ENCODE results near the gene DAB2IP.

The DAB2IP gene

DNA sequence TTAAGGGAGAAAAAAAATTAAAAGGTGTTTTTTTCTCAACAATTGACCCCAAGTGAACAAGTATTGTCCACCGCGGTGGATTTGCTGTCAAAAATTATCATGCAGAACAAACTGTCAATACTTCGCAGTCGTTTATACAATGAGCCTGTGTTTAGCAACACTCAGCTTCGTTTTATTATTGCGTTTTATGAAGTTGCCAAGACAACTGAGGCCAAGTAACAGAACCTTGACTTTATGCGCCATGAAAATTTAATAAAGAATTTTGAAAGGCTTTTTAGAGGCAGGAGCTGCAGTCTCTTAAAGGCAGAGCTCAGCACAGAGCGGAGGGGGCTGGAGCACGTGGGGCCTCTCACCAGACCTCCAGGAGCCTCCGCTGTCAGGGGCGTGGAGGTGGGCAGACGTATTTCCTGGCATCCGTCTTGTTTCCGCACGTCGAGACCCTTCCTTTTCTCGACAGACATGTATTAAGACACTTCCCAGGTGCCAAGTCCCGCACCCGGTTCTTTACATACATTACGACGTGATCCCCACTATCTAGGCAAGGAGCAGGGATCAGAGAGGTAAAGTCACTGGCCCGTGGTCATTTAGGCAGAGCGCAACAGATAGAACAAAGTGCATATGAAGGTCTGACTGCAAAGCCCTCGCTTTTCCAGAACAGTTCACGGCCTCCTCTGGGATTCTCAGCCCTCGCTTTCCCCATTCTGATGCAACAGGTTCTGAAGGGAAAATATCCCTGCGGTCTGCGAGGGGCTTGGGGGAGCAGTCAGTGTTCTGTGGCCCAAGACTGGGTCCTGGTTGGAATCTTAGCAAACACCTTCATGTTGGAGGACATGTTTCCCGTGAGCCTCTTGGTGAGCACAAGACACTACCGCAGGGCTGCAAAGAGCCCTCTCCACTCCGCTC, 164.4 kb downstream of the DAB2IP start:
- H3K4me3 ChIP-seq (replicated peaks; ENCODE audit: low read depth, low read length) = no peak overlapping the region
- TF ChIP-seq, protein P1, sequence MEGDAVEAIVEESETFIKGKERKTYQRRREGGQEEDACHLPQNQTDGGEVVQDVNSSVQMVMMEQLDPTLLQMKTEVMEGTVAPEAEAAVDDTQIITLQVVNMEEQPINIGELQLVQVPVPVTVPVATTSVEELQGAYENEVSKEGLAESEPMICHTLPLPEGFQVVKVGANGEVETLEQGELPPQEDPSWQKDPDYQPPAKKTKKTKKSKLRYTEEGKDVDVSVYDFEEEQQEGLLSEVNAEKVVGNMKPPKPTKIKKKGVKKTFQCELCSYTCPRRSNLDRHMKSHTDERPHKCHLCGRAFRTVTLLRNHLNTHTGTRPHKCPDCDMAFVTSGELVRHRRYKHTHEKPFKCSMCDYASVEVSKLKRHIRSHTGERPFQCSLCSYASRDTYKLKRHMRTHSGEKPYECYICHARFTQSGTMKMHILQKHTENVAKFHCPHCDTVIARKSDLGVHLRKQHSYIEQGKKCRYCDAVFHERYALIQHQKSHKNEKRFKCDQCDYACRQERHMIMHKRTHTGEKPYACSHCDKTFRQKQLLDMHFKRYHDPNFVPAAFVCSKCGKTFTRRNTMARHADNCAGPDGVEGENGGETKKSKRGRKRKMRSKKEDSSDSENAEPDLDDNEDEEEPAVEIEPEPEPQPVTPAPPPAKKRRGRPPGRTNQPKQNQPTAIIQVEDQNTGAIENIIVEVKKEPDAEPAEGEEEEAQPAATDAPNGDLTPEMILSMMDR (IDR thresholded peaks at IDR 0.05; ENCODE audit: low read depth, low read length, missing control alignments) = no peak
- no peak for DNase-seq (ENCODE audit: extremely low read depth, low read depth)

DNA sequence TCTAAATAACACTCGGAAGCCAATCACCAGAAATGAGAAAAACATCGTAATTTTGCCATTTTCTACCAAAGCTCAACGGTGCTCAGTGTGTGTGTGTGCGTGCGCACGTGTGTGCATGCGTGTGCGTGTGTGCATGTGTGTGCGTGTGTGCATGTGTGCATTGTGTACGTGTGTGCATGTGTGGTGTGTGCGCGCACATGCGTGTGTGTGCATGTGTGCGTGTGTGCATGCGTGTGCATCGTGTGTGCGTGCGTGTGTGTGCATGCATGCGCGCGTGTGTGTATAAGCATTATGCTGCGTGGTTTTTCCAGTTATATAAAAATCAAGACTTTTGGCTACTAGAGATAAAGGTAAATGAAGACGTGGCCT, 165.0 kb downstream of the DAB2IP start:
- H3K4me3 ChIP-seq (replicated peaks; ENCODE audit: low read depth, low read length) = no peak overlapping the region
- DNase-seq (ENCODE audit: extremely low read depth, low read depth) = no peak
- TF ChIP-seq, protein P1 (IDR thresholded peaks at IDR 0.05; ENCODE audit: low read depth, low read length, missing control alignments) = no peak

DNA sequence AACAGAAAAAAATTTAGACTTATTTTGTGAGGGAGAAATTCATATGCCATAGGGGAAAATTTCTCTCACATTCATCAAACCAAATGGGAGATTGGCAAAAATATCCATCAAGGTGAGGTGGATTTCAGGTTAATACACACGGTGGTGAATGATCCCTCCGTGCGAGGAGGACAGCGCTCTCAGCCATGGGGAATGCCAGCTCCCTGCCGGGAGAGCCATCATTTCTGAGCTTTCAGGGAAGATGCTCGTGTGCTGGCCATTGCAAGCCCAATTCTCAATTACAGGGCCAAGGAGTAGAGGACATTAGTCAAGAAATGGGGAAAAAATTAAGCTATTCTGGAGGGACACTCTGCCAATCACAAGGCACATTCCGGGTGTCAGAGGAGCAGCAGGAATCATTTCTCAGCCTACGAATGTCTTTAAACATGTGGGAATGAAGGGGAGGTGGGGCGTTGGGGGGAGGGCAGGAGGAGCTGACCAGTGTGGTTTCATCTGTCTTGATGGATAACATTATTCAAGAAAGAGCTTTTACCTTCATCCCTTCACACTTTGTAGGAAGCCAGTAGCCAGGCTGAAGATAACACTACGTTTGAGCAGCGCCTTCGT, 165.5 kb downstream of the DAB2IP start:
- H3K4me3 ChIP-seq (replicated peaks; ENCODE audit: low read depth, low read length) = no peak overlapping the region
- DNase-seq (ENCODE audit: extremely low read depth, low read depth) = no peak
- TF ChIP-seq, protein P1 (IDR thresholded peaks at IDR 0.05; ENCODE audit: low read depth, low read length, missing control alignments) = no peak

DNA sequence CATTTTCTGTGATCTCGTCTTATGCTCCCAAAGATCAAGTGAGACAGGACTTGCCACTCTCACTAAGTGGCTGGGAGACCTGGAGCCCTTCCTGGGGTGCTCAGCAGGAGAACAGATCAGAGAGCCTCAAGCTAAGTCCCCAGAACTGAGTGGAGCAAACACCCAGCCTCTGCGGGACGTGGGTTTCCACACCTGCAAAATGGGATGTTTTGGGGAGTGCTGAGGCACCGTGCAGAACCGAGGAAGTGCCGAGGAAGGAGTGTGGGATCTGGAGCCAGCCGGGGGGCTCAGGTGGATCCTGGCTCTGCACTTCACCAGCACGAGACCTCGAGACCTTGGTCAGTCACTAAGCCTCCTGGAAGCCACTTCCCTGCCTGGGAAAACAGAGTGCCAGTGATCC, 166.0 kb downstream of the DAB2IP start:
- TF ChIP-seq, protein P1 (IDR thresholded peaks at IDR 0.05; ENCODE audit: low read depth, low read length, missing control alignments) = no peak
- H3K4me3 ChIP-seq (replicated peaks; ENCODE audit: low read depth, low read length) = no peak overlapping the region
- no peak for DNase-seq (ENCODE audit: extremely low read depth, low read depth)

- H3K4me3 ChIP-seq (replicated peaks; ENCODE audit: low read depth, low read length) = no peak overlapping the region
- no peak for DNase-seq (ENCODE audit: extremely low read depth, low read depth)
- TF ChIP-seq, protein P1 (IDR thresholded peaks at IDR 0.05; ENCODE audit: low read depth, low read length, missing control alignments) = no peak
These were observed 166.7 kb downstream of the DAB2IP start for GRCh38 chr9:121818016-121818661.

GRCh38 chr9:121818841-121819427, 167.5 kb downstream of the DAB2IP start:
- TF ChIP-seq, protein P1 (IDR thresholded peaks at IDR 0.05; ENCODE audit: low read depth, low read length, missing control alignments) = no peak

More at GRCh38 chr9:121818841-121819427, 167.5 kb downstream of the DAB2IP start:
- H3K4me3 ChIP-seq (replicated peaks; ENCODE audit: low read depth, low read length) = no peak overlapping the region
- DNase-seq (ENCODE audit: extremely low read depth, low read depth) = no peak
